Lung microvascular endothelial cell (primary cell): ENCODE results near the gene SEC22A. TPM values are rescaled to one million over a fixed set of nuclear protein-coding genes. Genes with fewer than 3 reads are reported as not detected.

ENCODE experiments used
- DNase-seq, 2 donors: peaks; one replicate each; pipeline versions ENCODE4 v3.0.0 to v3.0.0-alpha.2; 2010; ENCODE audit warnings: low read depth in 2 of 2
- total RNA-seq: library from RNA; depleted of rRNA; stranded (reverse); fragments of >200 nt; gene quantifications from 2 replicates; pipeline ENCODE4 v1.2.1, GENCODE V29; 2014

Gene SEC22A
- total RNA-seq, 1 donor from 2014 or later, result 31.2 TPM

DNA sequence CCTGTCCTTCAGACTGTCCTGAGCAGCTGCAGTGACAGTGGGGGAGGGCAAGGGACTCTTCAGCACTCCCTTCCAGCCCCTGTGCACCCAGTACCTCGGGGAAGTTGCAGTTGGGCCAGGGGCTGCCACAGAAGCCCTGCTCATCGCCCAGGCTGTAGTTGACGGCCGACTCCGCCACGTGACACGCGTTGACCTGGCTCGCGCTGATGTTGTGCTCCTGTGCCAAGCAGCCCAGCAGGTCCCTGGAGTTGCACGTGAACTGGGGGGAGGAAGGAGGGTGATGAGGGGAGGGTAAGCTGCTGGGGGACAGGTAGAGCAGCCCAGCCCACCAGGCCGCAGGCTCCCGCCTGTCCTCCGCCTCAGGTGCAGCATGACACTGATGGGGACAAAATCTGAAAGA is 101.2 kb downstream of the SEC22A start:
- no peak for DNase-seq

DNA sequence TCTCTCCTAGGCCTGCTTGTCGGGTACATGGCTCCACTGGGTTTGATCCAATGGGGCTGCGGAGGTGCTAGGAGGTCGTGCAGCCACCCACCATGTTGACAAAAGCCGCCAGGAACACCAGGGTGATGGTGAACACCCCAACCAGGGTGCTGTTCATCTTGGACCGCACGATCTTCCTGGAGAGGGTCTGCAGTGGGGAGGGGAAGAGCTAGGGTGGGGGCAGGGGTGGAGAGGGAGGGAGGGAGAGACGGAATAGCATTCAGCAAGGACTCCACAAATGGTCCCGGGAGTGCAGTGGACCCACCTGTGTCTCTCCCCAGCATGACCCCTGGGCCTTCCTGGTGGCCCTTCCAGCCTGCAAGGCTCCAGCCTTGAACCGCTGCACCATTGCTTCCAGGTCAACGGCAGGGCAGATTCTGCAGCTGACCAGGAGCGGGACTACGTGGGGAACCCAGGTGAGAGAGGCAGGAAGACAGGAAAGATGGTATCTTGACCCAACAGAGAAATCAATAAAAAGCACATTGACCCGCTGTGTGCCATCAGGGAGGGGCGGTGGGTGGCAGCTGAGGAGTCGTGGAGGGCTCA is 102.3 kb downstream of the SEC22A start:
- DNase-seq, result no peak

DNA sequence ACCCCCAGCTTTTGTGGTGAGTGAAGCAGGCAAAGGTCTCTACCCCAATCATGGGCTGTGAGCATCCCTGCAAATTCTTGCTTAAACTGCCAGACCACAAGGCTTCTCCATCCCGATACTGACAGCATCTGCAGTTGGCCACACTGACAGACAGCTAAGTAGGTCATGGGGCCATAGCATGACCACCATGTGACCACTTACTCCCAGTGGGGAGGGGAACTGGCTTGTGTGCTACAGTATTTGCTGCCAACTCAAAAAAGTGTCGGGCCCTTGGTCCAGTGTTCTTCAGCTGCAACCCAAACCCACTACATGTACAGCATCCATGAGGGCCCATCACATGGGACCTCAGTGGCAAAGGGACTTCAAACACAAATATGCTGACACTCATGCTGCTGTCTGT is 103.4 kb downstream of the SEC22A start:
- no peak for DNase-seq

DNA sequence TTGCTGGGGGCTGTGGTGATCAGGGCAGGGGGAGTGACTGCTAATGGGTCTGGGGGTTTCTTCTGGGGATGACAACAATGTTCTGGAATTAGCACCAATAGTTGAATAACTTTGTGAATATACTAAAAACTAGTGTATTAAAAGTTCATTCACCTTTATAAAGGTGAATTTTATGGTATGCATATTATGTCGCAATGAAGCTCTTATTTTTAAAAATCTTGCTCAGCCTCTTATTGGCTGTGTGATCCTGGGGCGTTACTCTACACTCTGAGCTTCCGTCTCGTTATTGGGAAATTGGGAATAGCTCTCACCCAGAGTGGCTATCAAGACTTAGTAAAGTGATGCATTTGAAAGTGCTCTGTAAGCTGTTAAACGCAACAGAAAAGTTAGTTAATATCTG is 105.3 kb downstream of the SEC22A start:
- no peak for DNase-seq

DNA sequence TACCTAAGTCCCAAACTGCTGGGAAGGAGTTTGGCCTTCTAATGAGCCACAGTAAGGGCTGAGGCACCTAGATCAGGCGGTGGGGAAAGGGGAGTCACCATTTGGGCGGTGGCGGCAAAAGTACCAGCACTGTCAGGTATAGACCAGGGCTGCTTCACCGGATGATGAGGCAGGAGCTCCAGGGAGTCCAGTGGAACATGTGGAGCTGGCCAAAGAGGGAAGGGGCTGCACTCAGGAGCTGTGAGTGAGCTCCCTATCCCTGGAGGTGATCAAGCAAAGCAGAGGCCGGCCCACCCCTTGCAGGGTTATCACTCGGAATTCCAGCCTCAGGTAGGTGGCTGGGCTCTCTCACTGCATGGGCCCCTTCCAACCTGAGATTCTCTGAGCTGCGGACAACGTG is 108.4 kb downstream of the SEC22A start:
- DNase-seq, result no peak

DNA sequence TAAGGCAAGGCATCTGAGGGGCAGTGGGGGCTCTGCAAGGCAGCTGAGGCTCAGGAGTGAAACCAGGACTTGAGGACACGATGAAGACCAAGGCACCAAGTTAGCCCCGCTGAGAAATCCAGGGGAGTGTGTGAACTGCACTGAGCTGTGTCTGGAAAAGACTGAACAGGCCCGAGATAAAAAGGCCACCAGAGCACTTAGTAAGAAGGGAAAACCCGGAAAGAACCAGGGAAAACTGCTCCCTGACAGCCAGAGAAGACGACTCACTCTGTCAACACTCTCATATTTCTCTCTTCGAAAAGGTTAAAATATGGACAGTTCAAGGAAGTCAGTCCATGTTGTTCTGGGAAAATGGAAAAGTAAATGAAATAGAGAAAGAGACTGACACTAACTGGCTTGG is 109.0 kb downstream of the SEC22A start:
- DNase-seq, result no peak

DNA sequence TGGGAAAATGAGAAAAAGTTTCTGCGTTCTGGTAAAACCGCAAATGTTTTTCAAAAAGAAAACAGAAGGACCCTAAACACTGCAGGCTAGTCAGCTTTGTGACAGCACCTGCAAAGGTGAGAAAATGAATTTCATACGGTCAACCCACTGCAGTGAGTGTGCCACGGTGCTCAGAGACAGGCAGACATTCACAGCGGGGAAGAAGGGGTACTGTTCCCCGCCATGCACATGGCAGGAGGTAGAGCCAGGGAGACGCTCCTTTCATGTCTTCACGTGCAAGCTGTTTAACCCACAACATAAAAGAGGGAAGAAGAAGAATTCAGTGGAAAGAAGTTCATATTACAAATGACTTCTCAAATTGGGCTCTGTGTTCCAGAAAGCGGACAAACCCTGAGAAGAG is 109.5 kb downstream of the SEC22A start:
- no peak for DNase-seq

DNA sequence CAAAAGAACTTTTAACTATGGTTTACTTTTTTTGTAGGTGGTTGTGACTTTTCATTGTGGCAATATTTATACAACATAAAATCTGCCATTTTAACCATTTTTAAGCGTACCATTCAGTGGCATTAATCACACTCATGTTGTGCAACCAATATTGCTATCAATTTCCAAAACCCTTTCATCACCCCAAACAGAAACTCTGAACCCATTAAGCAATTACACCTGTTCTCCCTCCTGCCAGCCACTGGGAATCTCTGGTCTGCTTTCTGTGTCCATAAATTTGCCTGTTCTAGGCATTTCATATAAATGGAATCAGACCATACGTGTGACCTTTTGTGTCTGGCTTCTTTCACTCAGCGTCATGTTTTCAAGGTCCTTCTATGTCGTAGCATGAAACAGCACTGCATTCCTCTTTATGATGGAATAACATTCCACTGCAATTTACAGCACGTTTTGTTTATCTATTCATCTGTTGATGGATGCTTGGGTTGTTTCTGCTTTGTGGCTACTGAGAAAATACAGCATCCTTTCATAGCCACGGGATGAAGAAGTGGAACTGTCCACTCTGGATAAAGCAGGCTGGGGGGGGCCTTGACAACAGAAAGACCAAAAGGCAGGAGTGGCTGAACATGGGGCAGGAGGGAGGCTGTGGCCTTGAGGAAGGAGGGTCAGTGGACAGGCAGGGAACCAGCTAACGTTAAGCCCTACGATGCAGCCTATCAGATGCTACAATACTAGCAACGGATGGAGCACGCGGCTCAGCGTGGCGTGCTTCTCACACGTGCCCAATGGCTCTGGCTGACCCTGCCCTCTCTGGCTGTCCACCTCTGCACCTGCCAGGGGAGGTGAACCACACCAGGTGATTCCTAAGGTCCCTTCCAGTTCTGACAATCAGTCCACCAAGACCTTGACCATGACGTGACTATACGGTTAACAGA is 110.9 kb downstream of the SEC22A start:
- no peak for DNase-seq

DNA sequence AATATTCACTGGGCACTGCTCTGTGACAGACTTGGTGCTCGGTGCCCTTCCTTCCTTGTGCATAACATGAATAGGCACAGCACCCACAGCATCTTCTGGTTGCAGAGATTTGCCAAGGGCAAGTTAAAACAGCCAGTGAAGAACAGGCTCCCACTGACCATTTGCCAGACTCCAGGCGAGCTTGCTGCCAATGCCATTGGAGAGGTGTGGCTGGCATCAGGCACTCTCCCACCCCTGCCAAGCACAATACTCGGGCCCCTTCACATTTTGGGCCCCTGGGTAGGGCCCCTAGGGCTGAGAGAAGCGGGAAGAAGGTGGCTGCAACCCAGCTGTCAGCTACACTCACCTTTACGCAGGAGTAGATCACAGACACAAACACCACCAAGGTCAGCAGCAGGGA is 112.1 kb downstream of the SEC22A start:
- DNase-seq, result no peak

DNA sequence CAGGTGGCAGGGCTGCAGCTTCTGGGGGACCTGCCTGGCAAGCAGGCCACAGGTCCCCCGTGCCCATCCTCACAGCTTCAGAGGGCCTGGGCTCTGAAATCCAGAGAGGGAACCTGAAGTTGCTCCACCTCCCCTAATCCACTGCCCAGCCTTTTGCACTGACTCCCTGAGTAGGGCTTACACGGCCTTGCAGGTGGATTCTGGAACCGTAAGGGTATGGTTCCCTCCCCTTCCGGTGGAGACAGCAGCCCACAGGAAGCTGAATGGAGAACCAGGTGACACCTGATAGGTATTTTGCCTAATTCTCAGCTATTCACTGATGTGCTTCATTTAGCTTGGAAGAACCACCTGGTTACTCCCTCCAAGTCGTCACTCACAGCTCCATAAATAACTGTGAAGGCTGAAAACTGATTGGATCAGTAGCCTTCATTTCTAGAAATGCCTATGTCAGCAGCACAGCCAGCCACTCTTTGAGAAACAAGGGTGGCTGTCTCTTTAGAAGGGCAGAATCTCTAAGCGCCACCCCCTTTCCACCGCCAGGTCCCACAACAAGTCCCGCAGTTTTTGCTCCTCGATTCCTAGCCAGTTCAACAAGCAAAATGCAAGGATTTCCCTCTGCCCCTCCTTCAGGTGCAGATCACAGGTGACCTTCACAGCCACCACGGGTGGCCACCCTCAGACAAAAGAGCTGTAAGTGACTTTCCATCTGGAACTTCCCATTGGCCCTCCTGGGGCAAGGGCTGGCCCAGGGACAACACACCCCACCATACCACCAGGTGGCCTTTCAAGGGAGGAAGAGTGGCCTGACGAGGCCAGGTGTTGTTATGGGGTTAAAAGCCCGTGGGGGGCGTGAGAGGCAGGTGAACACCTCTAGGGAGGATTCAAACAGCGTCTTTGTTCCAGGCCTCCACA is 112.9 kb downstream of the SEC22A start:
- no peak for DNase-seq

DNA sequence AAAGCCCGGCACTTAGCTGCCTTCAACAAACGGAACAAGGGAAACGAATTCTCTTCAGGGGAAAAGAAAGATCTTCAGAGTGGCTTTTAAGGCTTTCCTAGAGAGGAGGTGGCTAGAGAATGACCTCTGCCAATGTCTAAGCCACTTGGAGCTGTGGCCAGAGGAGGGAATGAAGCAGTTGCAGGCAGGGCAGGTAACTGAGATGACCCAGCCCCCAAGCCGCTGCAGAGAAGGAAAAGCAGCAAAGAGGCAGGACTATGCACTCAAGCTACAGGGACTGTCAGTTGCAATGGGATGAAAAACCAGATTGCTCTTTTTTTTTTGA is 113.5 kb downstream of the SEC22A start:
- DNase-seq, result no peak

DNA sequence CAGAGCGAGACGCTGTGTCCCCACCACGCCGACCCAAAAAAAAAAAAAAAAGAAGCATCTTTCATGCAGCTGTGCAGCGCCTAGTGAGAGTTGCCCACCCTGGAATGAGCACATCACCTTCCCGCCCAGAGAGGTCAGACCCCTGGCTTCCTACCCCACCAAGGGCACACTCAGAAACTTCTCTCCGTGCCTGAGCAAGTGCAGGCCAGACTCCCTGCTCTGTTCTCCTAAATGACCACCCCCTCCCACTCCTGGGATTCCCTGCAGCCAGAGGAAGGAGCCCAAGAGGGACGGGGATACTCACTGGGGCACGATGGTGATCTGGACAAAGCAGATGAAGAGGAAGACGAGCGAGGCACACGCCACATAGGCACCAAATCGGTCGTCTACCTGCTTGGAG is 116.0 kb downstream of the SEC22A start:
- no peak for DNase-seq

DNA sequence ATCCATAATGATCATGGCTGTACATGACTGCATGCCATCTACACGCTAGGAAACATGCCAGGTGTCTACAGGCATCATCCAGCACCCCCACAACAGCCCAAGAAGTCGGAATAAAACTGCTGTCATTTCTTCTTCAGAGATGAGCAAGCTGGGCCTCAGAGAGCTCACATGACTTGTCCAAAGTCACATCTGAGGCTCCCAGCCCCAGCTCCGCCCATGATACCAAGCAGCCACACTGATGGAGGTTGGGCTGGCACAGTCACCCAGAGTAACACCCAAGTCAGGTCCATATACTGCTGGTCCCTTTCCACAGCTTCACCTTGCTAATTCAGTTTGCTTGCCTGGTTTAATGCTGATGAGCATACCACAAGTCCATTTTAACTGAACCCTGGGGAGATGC is 116.6 kb downstream of the SEC22A start:
- DNase-seq, result no peak

DNA sequence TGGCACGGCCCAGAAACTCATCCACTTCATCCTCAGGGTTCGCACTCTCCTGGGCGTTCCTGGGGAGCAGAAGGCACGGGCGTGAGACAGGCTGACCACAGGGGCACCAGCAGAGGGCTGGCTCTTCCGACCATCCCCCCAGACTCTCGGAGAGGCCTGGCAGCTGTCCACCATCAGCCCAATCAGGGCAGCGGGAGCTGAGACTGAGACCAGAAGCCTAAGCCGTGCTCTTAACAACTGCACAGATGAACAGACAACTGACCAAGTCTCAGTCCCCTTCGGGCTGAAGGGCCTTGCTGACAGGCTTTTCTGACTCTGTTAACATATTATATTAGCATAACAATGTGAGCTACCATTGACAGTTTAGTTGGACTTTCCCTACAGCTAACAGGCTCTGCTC is 118.0 kb downstream of the SEC22A start:
- no peak for DNase-seq

DNA sequence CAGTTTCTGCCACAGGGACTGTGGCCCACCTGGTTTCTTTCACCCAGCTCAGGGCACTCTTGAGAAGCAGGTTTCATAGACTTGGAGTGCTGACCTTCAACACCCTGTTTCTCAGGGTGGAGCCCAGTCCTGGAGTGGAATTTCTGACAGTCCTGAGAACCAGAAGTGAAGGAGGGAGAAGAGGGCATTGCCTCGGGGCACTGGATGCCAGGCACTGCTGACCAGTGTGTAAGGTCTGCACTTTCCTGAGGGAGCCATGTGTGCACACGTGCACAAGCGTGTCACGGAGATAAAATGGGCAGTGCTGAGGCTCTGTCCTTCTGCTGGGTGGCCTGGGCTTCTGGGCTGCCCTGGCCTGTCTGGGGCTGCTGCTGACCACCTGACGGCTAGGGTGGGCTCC is 118.5 kb downstream of the SEC22A start:
- no peak for DNase-seq

DNA sequence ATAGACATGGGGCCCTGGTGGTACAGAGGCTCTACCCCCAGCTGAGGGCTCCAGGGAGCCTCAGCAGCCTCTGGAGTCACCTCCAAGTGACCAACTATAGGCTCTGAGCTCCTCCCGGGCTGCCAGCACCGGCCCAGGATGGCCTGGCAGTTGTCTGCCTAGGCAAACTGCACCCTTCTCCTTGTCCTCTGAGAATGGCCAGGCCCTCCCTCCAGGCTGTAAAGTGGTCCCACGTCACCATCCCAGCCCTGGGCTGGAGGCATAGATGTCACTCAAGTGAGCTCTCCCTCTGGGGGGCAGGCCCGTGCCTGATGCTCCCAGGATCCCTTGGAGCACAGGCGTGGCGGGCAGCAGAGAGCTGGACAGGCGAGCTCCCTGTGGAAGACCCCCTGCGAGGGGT is 120.1 kb downstream of the SEC22A start:
- no peak for DNase-seq

DNA sequence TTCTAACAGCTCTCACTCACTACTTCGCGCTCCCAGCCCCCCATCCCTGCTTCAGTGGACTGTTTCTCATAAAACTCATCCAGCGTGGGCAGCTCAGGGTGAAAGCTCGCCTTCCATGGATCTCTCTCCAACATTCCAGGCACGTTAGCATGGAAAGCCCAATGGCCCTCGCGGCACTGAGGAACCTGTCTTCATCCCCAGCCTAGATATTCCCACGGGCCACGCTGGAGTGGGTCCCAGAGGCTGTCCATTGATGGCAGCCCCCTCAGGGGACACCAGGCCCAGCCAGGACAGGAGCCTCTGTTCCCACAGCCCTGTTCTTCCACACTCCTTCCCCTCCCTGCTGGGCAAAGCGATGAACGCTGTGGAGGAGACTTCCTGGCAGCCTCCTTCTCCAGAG is 121.1 kb downstream of the SEC22A start:
- DNase-seq, result no peak

Other genes with a start within 250 kb of the SEC22A start
- gene SEMA5B, start 174.2 kb upstream of the SEC22A start, total RNA-seq, result under 0.01 TPM in 2 replicates
- 53.4 and 60.4 TPM in 2 replicates for gene PDIA5, start 134.9 kb upstream of the SEC22A start, total RNA-seq
- gene ADCY5, start 247.1 kb downstream of the SEC22A start, total RNA-seq, result under 0.01 and 1.4 TPM in 2 replicates